CD14-positive monocyte (primary cell): ENCODE results near the gene IFT27. TPM values are rescaled to one million over a fixed set of nuclear protein-coding genes. Genes with fewer than 3 reads are reported as not detected.
A peak's percentile ranks its signal among the peaks of the same experiment; 100 is the strongest.

ENCODE experiments used
- DNase-seq, 3 donors: peaks; one replicate each; pipeline ENCODE4 v3.0.0-alpha.2; 2011 to 2022
- H2AFZ ChIP-seq: 2 replicates; pipeline ENCODE4 v1.6.0; 2012; ENCODE audit warnings: mild to moderate bottlenecking, low read depth, low read length, inconsistent platforms; ENCODE audit not compliant: insufficient read depth, poor library complexity, severe bottlenecking
- H3K27ac ChIP-seq, 2 donors: 1 replicate in 1 of 2; 2 replicates in 1 of 2; pipeline ENCODE4 v1.5.1; 2012 to 2013; ENCODE audit warnings: low read length in 2 of 2, control low read depth in 1 of 2, inconsistent platforms in 1 of 2, low read depth in 1 of 2, mild to moderate bottlenecking in 1 of 2
- H3K27me3 ChIP-seq, 2 donors: one replicate each; pipeline versions ENCODE4 v1.6.0 to v1.6.1; 2011 to 2013; ENCODE audit warnings: low read length in 2 of 2; ENCODE audit not compliant: control insufficient read depth in 2 of 2, insufficient read depth in 2 of 2
- H3K36me3 ChIP-seq, 2 donors: replicated peaks in 1 of 2; 1 replicate in 1 of 2; 2 replicates in 1 of 2; pipeline versions ENCODE4 v1.5.1 to v1.6.1; 2012 to 2013; ENCODE audit warnings: low read length in 2 of 2, control low read depth in 1 of 2, inconsistent platforms in 1 of 2, mild to moderate bottlenecking in 1 of 2; ENCODE audit not compliant: insufficient read depth in 2 of 2, control insufficient read depth in 1 of 2
- H3K4me1 ChIP-seq, 2 donors: 1 replicate in 1 of 2; 2 replicates in 1 of 2; pipeline versions ENCODE4 v1.5.1 to v1.6.1; 2012 to 2013; ENCODE audit warnings: low read length in 2 of 2, control low read depth in 1 of 2, inconsistent platforms in 1 of 2, mild to moderate bottlenecking in 1 of 2, moderate library complexity in 1 of 2; ENCODE audit not compliant: insufficient read depth in 2 of 2, control insufficient read depth in 1 of 2
- H3K4me2 ChIP-seq: replicated peaks from 2 replicates; pipeline ENCODE3; 2012; ENCODE audit warnings: low read length, moderate library complexity, mild to moderate bottlenecking; ENCODE audit not compliant: poor library complexity, severe bottlenecking; ENCODE audit errors: extremely low read depth
- H3K4me3 ChIP-seq, 3 experiments: fragments of 200-600 bp in 1 of 3; sonication (generic) in 1 of 3; replicated peaks in 1 of 3; 1 replicate in 2 of 3; 2 replicates in 1 of 3; pipeline ENCODE4 v1.5.1; 2011 to 2013; ENCODE audit warnings: low read length in 3 of 3, mild to moderate bottlenecking in 3 of 3, control low read depth in 2 of 3, low read depth in 2 of 3, inconsistent platforms in 1 of 3, moderate library complexity in 1 of 3
- H3K79me2 ChIP-seq: 2 replicates; pipeline ENCODE4 v1.6.0; 2012; ENCODE audit warnings: mild to moderate bottlenecking, control low read depth, inconsistent platforms, low read length, moderate library complexity; ENCODE audit not compliant: insufficient read depth
- H3K9ac ChIP-seq: 2 replicates; pipeline ENCODE4 v1.6.0; 2017; ENCODE audit warnings: low read length, mild to moderate bottlenecking; ENCODE audit not compliant: insufficient read depth, poor library complexity, severe bottlenecking
- H3K9me3 ChIP-seq, 2 donors: replicated peaks in 1 of 2; 1 replicate in 1 of 2; 2 replicates in 1 of 2; pipeline versions ENCODE4 v1.5.1 to v1.6.1; 2012 to 2013; ENCODE audit warnings: low read length in 2 of 2, control low read depth in 1 of 2; ENCODE audit not compliant: control insufficient read depth in 1 of 2, insufficient read depth in 1 of 2
- H4K20me1 ChIP-seq: 2 replicates; pipeline ENCODE4 v1.6.0; 2012; ENCODE audit warnings: mild to moderate bottlenecking, low read length, control low read depth, moderate library complexity; ENCODE audit not compliant: insufficient read depth
- H3K27ac Mint-ChIP-seq, 7 donors: one replicate each; pipeline ENCODE4 v1.8.0; 2020; ENCODE audit warnings: mild to moderate bottlenecking in 7 of 7, mixed read lengths in 7 of 7, moderate library complexity in 6 of 7, inconsistent platforms in 2 of 7
- H3K27me3 Mint-ChIP-seq, 3 donors: one replicate each; pipeline ENCODE4 v1.8.0; 2021 to 2022; ENCODE audit warnings: low read depth in 3 of 3, mild to moderate bottlenecking in 3 of 3, mixed read lengths in 3 of 3, moderate library complexity in 3 of 3, inconsistent platforms in 1 of 3
- H3K36me3 Mint-ChIP-seq, 2 donors: one replicate each; pipeline ENCODE4 v1.8.0; 2020; ENCODE audit warnings: mixed read lengths in 2 of 2, inconsistent platforms in 1 of 2, mild to moderate bottlenecking in 1 of 2
- H3K4me1 Mint-ChIP-seq: one replicate; pipeline ENCODE4 v1.8.0; 2020; ENCODE audit warnings: mild to moderate bottlenecking, mixed read lengths
- H3K4me3 Mint-ChIP-seq, 2 donors: one replicate each; pipeline ENCODE4 v1.8.0; 2020; ENCODE audit warnings: mild to moderate bottlenecking in 2 of 2, mixed read lengths in 2 of 2, moderate library complexity in 1 of 2
- H3K9me3 Mint-ChIP-seq, 7 donors: one replicate each; pipeline ENCODE4 v1.8.0; 2020 to 2022; ENCODE audit warnings: mixed read lengths in 7 of 7, mild to moderate bottlenecking in 6 of 7, moderate library complexity in 6 of 7, inconsistent platforms in 2 of 7
- WGBS: methylation state at CpG from one replicate; pipeline ENCODE4 v1.1.5; 2013; ENCODE audit warnings: missing lambda C conversion rate; ENCODE audit not compliant: insufficient coverage; 5-methylcytosine and 5-hydroxymethylcytosine counted together
- intact Hi-C, 2 donors: fragments of 100-400 bp; cut with micrococcal nuclease; formaldehyde crosslinking; loops; one replicate each; pipeline versions ENCODE4 v1.15.0 to v1.15.1; 2023
- polyA plus RNA-seq, 3 donors: library from polyadenylated mRNA; depleted of rRNA in 1 of 3; unstranded in 2 of 3; stranded (reverse) in 1 of 3; fragments of 300-500 nt in 2 of 3; fragments of >200 nt in 1 of 3; fragmentation: Illumina TruSeq in 2 of 3; gene quantifications; 1 replicate in 2 of 3; 2 replicates in 1 of 3; pipeline ENCODE4 v1.2.3, GENCODE V29; 2012 to 2021
- TF ChIP-seq, protein P1 (sequence below): fragments of 200-600 bp; IDR thresholded peaks from one replicate; pipeline ENCODE4 v1.8.0; 2022; ENCODE audit warnings: antibody characterized with exemption, mild to moderate bottlenecking

IFT27 gene
- polyA plus RNA-seq, 3 donors = 12.5 to 16.9 (median 14.6) TPM

DNA sequence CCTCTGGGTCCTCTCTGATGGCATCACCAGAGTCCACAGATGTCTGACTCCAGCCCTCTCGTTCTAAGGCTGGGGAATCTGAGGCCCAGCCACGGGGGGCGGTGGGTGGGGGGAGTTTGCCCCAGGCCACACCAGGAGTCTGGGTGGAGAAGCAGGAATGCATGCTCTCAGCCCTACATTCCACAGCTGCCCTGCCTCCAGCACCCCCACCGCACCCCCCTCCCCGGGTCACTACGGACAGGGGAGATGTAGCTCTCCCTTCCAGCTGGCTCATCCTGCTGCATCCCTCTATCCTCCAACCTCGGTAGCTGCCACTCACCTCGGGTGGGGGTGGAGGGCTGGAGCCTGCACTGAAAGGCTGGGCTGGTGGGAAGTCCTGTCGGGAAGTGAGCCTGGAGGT, 43.2 kb upstream of the IFT27 start:
- Mint-ChIP-seq H3K4me3 (peak overlapping the region in 1 of 2 donors; percentile 85), H3K9me3 (peaks cover 0 to 11% (median 2%) of the 10 kb centered on the region in 7 donors), H3K4me1 (peaks cover 7% of the 10 kb centered on the region), H3K27ac (no peak overlapping the region), H3K27me3 (peaks cover 90 to 95% (median 93%) of the 10 kb centered on the region in 3 donors), H3K36me3 (peaks cover 0 to 6% of the 10 kb centered on the region in 2 donors)
- no peak overlapping the region for H3K4me3 ChIP-seq
- no peaks in the 10 kb centered on the region for H3K79me2 ChIP-seq
- H2AFZ ChIP-seq = no peak overlapping the region
- no peak overlapping the region for H3K9ac ChIP-seq
- TF ChIP-seq, protein P1, sequence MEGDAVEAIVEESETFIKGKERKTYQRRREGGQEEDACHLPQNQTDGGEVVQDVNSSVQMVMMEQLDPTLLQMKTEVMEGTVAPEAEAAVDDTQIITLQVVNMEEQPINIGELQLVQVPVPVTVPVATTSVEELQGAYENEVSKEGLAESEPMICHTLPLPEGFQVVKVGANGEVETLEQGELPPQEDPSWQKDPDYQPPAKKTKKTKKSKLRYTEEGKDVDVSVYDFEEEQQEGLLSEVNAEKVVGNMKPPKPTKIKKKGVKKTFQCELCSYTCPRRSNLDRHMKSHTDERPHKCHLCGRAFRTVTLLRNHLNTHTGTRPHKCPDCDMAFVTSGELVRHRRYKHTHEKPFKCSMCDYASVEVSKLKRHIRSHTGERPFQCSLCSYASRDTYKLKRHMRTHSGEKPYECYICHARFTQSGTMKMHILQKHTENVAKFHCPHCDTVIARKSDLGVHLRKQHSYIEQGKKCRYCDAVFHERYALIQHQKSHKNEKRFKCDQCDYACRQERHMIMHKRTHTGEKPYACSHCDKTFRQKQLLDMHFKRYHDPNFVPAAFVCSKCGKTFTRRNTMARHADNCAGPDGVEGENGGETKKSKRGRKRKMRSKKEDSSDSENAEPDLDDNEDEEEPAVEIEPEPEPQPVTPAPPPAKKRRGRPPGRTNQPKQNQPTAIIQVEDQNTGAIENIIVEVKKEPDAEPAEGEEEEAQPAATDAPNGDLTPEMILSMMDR = no peak
- DNase-seq = no peak
- peaks cover 0 to 22% of the 10 kb centered on the region in 2 donors for H3K9me3 ChIP-seq
- no peaks in the 10 kb centered on the region for H3K36me3 ChIP-seq
- H3K4me2 ChIP-seq = no peak overlapping the region
- no CpG with 5 or more reads among the region's 9 CpGs for WGBS
- H3K27ac ChIP-seq = no peak overlapping the region
- H3K27me3 ChIP-seq = peaks cover 53 to 85% of the 10 kb centered on the region in 2 donors
- H4K20me1 ChIP-seq = no peaks in the 10 kb centered on the region
- H3K4me1 ChIP-seq = peaks cover 9 to 11% of the 10 kb centered on the region in 2 donors
- intact Hi-C loops = no loop called here

DNA sequence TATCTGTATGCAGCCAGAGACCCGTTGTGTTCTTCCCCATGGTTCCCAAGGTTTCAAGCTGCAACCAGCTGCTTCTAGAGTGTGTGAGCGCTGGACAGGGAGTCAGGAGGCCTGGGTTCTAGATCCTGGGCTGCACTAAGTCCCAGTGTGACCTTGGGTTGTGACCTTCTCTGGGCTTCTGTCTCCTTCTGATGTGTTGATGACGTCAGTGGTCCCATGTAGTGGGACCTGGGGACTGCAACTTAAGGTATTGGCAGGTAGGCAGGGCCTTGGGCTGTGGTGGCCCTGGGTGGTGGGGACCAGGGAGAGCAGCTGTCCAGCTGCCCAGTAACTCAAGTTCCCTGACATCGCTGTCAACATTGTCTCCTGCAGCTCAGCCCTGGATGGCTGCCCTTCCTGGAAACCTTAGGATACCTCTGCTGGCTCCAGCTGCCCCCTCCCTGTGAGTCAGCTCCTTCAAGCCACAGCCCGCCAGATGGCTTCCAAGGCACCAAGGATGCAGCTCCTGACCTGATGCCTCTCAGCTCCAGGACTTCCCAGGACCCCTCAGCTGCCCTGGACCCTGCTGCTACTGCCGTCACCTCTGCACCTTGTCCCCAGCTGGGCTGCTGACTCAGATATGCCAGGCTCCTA, 42.2 kb upstream of the IFT27 start:
- H3K4me3 Mint-ChIP-seq = peak overlapping the region in 1 of 2 donors; percentile 85
- intact Hi-C loops = no loop called here
- WGBS = 94% methylated on average over 6 of the region's 6 CpGs

More for the DNA sequence above, 42.2 kb upstream of the IFT27 start:
- Mint-ChIP-seq H3K27me3 (peaks cover 92 to 94% (median 92%) of the 10 kb centered on the region in 3 donors), H3K27ac (no peak overlapping the region), H3K4me1 (peaks cover 7% of the 10 kb centered on the region), H3K9me3 (peaks cover 0 to 10% (median 2%) of the 10 kb centered on the region in 7 donors), H3K36me3 (peaks cover 0 to 6% of the 10 kb centered on the region in 2 donors)
- peaks cover 9 to 11% of the 10 kb centered on the region in 2 donors for H3K4me1 ChIP-seq
- TF ChIP-seq, protein P1 = no peak
- no peak overlapping the region for H3K27ac ChIP-seq
- H3K9ac ChIP-seq = no peak overlapping the region
- DNase-seq = no peak
- H4K20me1 ChIP-seq = no peaks in the 10 kb centered on the region
- H3K36me3 ChIP-seq = no peaks in the 10 kb centered on the region
- H3K27me3 ChIP-seq = peaks cover 55 to 90% of the 10 kb centered on the region in 2 donors
- no peak overlapping the region for H3K4me3 ChIP-seq
- no peaks in the 10 kb centered on the region for H3K79me2 ChIP-seq
- H3K9me3 ChIP-seq = peaks cover 0 to 22% of the 10 kb centered on the region in 2 donors
- no peak overlapping the region for H3K4me2 ChIP-seq
- no peak overlapping the region for H2AFZ ChIP-seq
